Stomach (tissue), 4 donors: Measurements from ENCODE around the gene DNASE1L3.

ENCODE experiments used
- CTCF ChIP-seq, 7 experiments: fragments of 450-650 bp in 4 of 7; fragments of 200-600 bp in 3 of 7; sonication (generic) in 3 of 7; IDR thresholded peaks; one replicate each; pipeline ENCODE4 v1.5.1; 2016 to 2019; ENCODE audit warnings: antibody characterized with exemption in 7 of 7, control low read depth in 2 of 7, mild to moderate bottlenecking in 1 of 7
- POLR2A ChIP-seq, 4 donors: fragments of 450-650 bp; IDR thresholded peaks; one replicate each; pipeline ENCODE4 v1.6.1; 2016; ENCODE audit warnings: antibody characterized with exemption in 4 of 4, control low read depth in 2 of 4, mild to moderate bottlenecking in 1 of 4, moderate library complexity in 1 of 4
- POLR2AphosphoS5 ChIP-seq, 3 donors: sonication (generic); formaldehyde crosslinking; IDR thresholded peaks; one replicate each; pipeline ENCODE4 v1.6.1; 2016; ENCODE audit warnings: antibody characterized with exemption in 3 of 3

- TF ChIP-seq POLR2AphosphoS5 (IDR thresholded peaks at IDR 0.05) (no peak), POLR2A (IDR thresholded peaks at IDR 0.05) (no peak), CTCF (IDR thresholded peaks at IDR 0.05) (no peak)
Measured at GRCh38 chr3:58176185-58176530, 34.6 kb downstream of the DNASE1L3 start.
